Endothelial cell of umbilical vein (primary cell): ENCODE data around the gene BCAS3. TPM values are rescaled to one million over a fixed set of nuclear protein-coding genes. Genes with fewer than 3 reads are reported as not detected.

ENCODE experiments used
- BruUV-seq: library from RNA; stranded (reverse); fragments of 400-500 nt; replicated peaks from 2 replicates; lab custom pipeline; 2021; lab: Mats Ljungman, UMichigan
- CTCF ChIA-PET: fragments of 300-600, 350-600 bp; sonication (Branson Sonifier 250); formaldehyde crosslinking; loops from one replicate; lab custom pipeline; 2021; ENCODE audit warnings: antibody characterized with exemption, inconsistent platforms; lab: Charles Lee
- POLR2A ChIA-PET: fragments of 300-600, 350-600 bp; sonication (Branson Sonifier 250); formaldehyde crosslinking; loops from one replicate; lab custom pipeline; 2021; ENCODE audit warnings: antibody characterized with exemption, inconsistent platforms; lab: Charles Lee
- DNase-seq: peaks from one replicate; pipeline ENCODE4 v3.0.0-alpha.2; 2011; ENCODE audit warnings: low read depth, low spot score
- FAIRE-seq: peaks from 2 replicates; lab custom pipeline; 2011; peaks lifted over from hg19 to GRCh38; lab: Jason Lieb, UNC
- H2AFZ ChIP-seq: 2 replicates; pipeline ENCODE4 v1.6.0; 2012; ENCODE audit warnings: low read depth, low read length, control low read depth, inconsistent platforms
- H3K27ac ChIP-seq: 2 replicates; pipeline ENCODE4 v1.5.1; 2011; ENCODE audit warnings: low read depth, mild to moderate bottlenecking, control low read depth, low read length, moderate library complexity; ENCODE audit not compliant: insufficient read depth
- H3K27me3 ChIP-seq, 2 experiments: 2 replicates each; pipeline versions ENCODE4 v1.6.0 to v1.6.1; 2011; ENCODE audit warnings: low read length in 2 of 2, mixed read lengths in 1 of 2; ENCODE audit not compliant: control insufficient read depth in 2 of 2, insufficient read depth in 2 of 2
- H3K36me3 ChIP-seq, 2 experiments: 2 replicates in 1 of 2; 3 replicates in 1 of 2; pipeline ENCODE4 v1.5.1; 2011; ENCODE audit warnings: low read length in 2 of 2, mild to moderate bottlenecking in 1 of 2, moderate library complexity in 1 of 2; ENCODE audit not compliant: control insufficient read depth in 2 of 2, insufficient read depth in 2 of 2; ENCODE audit errors: extremely low read depth in 1 of 2
- H3K4me1 ChIP-seq: 3 replicates; pipeline ENCODE4 v1.5.1; 2011; ENCODE audit warnings: mild to moderate bottlenecking, low read length; ENCODE audit not compliant: control insufficient read depth, insufficient read depth; ENCODE audit errors: extremely low read depth
- H3K4me2 ChIP-seq: 2 replicates; pipeline ENCODE4 v1.6.1; 2011; ENCODE audit warnings: low read length, control low read depth, mixed read lengths; ENCODE audit not compliant: insufficient read depth
- H3K4me3 ChIP-seq, 3 experiments: fragments of 200-600 bp in 1 of 3; sonication (generic), shearing (Covaris generic) in 1 of 3; replicated peaks in 1 of 3; 2 replicates each; pipeline ENCODE4 v1.5.1; 2011 to 2016; ENCODE audit warnings: control low read depth in 3 of 3, low read length in 3 of 3, mild to moderate bottlenecking in 2 of 3, inconsistent platforms in 1 of 3, low read depth in 1 of 3, moderate library complexity in 1 of 3; ENCODE audit not compliant: insufficient read depth in 1 of 3
- H3K79me2 ChIP-seq: 2 replicates; pipeline ENCODE4 v1.6.0; 2012; ENCODE audit warnings: low read length, inconsistent platforms; ENCODE audit not compliant: control insufficient read depth, insufficient read depth
- H3K9ac ChIP-seq: replicated peaks from 2 replicates; pipeline ENCODE3; 2011; ENCODE audit warnings: low read length, control low read depth; ENCODE audit not compliant: insufficient read depth; ENCODE audit errors: extremely low read depth
- H3K9me1 ChIP-seq: replicated peaks from 3 replicates; pipeline ENCODE4 v1.6.0; 2011; ENCODE audit warnings: mild to moderate bottlenecking, low read length; ENCODE audit not compliant: control insufficient read depth, insufficient read depth; ENCODE audit errors: extremely low read depth
- H3K9me3 ChIP-seq: replicated peaks from 2 replicates; pipeline ENCODE4 v1.5.1; 2012; ENCODE audit warnings: low read length, inconsistent platforms; ENCODE audit not compliant: control insufficient read depth, insufficient read depth
- H4K20me1 ChIP-seq: replicated peaks from 2 replicates; pipeline ENCODE3; 2011; ENCODE audit warnings: mild to moderate bottlenecking, low read length; ENCODE audit not compliant: control insufficient read depth, insufficient read depth; ENCODE audit errors: extremely low read depth
- EZH2 ChIP-seq: IDR thresholded peaks from 2 replicates; pipeline ENCODE4 v1.6.1; 2012; ENCODE audit warnings: borderline replicate concordance, low read depth, mild to moderate bottlenecking, moderate library complexity, low read length, inconsistent platforms; ENCODE audit not compliant: severe bottlenecking
- FOS ChIP-seq: IDR thresholded peaks from 2 replicates; pipeline ENCODE4 v1.6.1; 2011; ENCODE audit warnings: mild to moderate bottlenecking, low read length, moderate library complexity, borderline replicate concordance; ENCODE audit not compliant: insufficient read depth
- GATA2 ChIP-seq: IDR thresholded peaks from 2 replicates; pipeline ENCODE4 v1.7.0; 2011; ENCODE audit warnings: low read depth, mild to moderate bottlenecking, moderate library complexity, mixed read lengths, low read length; ENCODE audit not compliant: insufficient read length, insufficient read depth
- JUN ChIP-seq: IDR thresholded peaks from 2 replicates; pipeline ENCODE4 v1.6.1; 2011; ENCODE audit warnings: borderline replicate concordance, low read depth; ENCODE audit not compliant: insufficient read length, insufficient read depth
- MYC ChIP-seq: IDR thresholded peaks from one replicate; pipeline ENCODE4 v1.6.1; 2011; ENCODE audit warnings: mild to moderate bottlenecking, low read depth, low read length
- POLR2A ChIP-seq: IDR thresholded peaks from 2 replicates; pipeline ENCODE4 v1.6.1; 2012; ENCODE audit warnings: low read depth, mild to moderate bottlenecking, control low read depth, low read length
- POLR2AphosphoS5 ChIP-seq: IDR thresholded peaks from 2 replicates; pipeline ENCODE4 v1.6.1; 2012; ENCODE audit warnings: low read depth, mild to moderate bottlenecking, control low read depth, low read length, moderate library complexity; ENCODE audit not compliant: insufficient read depth
- dilution Hi-C: fragments of 300-500 bp; cut with MboI; formaldehyde crosslinking; loops from one replicate; pipeline ENCODE4 v1.15.0; 2019; ENCODE audit warnings: low sequenced_read_pairs; ENCODE audit not compliant: extremely low pct_ligation_motif_present
- intact Hi-C: fragments of 100-400 bp; cut with micrococcal nuclease; formaldehyde crosslinking; loops from one replicate; pipeline ENCODE4 v1.10.0; 2022
- polyA plus RNA-seq, 4 experiments: library from polyadenylated mRNA; depleted of rRNA in 3 of 4; stranded (reverse) in 3 of 4; unstranded in 1 of 4; fragments of >200 nt; gene quantifications; 2 replicates each; pipeline versions ENCODE4 v1.2.1 to v1.2.3, GENCODE V29; 2011 to 2012; ENCODE audit warnings: missing spikeins in 1 of 4
- total RNA-seq: library from RNA; stranded (reverse); gene quantifications from 2 replicates; pipeline ENCODE4 v1.2.3, GENCODE V29; 2021
- TF ChIP-seq, protein P1 (sequence below): IDR thresholded peaks from 2 replicates; pipeline ENCODE4 v1.6.1; 2011; ENCODE audit not compliant: insufficient read depth, insufficient read length
- TF ChIP-seq, protein P2 (sequence below), 2 donors: IDR thresholded peaks; 1 replicate in 1 of 2; 2 replicates in 1 of 2; pipeline ENCODE4 v1.5.1; 2011; ENCODE audit warnings: low read length in 2 of 2, mild to moderate bottlenecking in 2 of 2, moderate library complexity in 2 of 2, control low read depth in 1 of 2, inconsistent platforms in 1 of 2, low read depth in 1 of 2; ENCODE audit not compliant: insufficient read depth in 1 of 2; ENCODE audit errors: extremely low read depth in 1 of 2

The BCAS3 gene
- total and polyA plus RNA-seq, 2 donors (not counting 3 experiments of a cell fraction or from before 2014, with no cell fraction given) = 8.2 to 16.0 TPM

DNA sequence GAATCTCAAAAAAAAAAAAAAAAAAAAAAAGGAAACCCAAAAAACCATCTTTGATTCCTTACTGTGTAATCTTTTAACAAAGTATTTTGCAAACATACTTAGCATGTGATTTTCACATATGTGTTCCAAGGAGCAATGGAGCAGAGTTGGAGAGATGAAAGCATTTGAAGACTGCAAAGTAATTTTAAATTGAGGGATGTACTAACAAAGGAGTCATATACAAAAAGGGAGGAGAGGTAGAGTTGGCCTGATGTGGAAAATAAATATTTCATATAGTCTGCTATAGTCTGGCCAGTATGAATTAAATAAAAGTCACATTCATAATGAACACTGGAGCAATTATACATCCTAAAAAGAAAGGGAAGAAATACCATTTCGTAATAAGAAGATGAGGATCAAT lies 456.2 kb downstream of the BCAS3 start:
- FAIRE-seq = no peak
- no peak overlapping the region for H3K4me3 ChIP-seq
- no peaks in the 10 kb centered on the region for H3K9me3 ChIP-seq
- H3K36me3 ChIP-seq = no peaks in the 10 kb centered on the region
- no peaks in the 10 kb centered on the region for H4K20me1 ChIP-seq
- TF ChIP-seq FOS (no peak), JUN (no peak), POLR2AphosphoS5 (no peak), EZH2 (no peak), GATA2 (no peak), MYC (no peak), POLR2A (no peak)
- TF ChIP-seq, protein P1, sequence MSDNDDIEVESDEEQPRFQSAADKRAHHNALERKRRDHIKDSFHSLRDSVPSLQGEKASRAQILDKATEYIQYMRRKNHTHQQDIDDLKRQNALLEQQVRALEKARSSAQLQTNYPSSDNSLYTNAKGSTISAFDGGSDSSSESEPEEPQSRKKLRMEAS = no peak
- TF ChIP-seq, protein P2, sequence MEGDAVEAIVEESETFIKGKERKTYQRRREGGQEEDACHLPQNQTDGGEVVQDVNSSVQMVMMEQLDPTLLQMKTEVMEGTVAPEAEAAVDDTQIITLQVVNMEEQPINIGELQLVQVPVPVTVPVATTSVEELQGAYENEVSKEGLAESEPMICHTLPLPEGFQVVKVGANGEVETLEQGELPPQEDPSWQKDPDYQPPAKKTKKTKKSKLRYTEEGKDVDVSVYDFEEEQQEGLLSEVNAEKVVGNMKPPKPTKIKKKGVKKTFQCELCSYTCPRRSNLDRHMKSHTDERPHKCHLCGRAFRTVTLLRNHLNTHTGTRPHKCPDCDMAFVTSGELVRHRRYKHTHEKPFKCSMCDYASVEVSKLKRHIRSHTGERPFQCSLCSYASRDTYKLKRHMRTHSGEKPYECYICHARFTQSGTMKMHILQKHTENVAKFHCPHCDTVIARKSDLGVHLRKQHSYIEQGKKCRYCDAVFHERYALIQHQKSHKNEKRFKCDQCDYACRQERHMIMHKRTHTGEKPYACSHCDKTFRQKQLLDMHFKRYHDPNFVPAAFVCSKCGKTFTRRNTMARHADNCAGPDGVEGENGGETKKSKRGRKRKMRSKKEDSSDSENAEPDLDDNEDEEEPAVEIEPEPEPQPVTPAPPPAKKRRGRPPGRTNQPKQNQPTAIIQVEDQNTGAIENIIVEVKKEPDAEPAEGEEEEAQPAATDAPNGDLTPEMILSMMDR (IDR thresholded peaks at IDR 0.05; ENCODE audit: extremely low read depth in 1 of 2, insufficient read depth in 1 of 2, low read depth in 1 of 2, low read length in 2 of 2) = no peak
- no peaks in the 10 kb centered on the region for H3K79me2 ChIP-seq
- H3K4me1 ChIP-seq = no peaks in the 10 kb centered on the region
- no peaks in the 10 kb centered on the region for H3K9me1 ChIP-seq
- CTCF ChIA-PET = no interaction called here
- H3K27ac ChIP-seq = no peak overlapping the region
- no TSS peak for BruUV-seq
- intact Hi-C loops = no loop called here
- no peak overlapping the region for H2AFZ ChIP-seq
- no peak overlapping the region for H3K4me2 ChIP-seq
- POLR2A ChIA-PET = no interaction called here
- dilution Hi-C loops = no loop called here
- H3K27me3 ChIP-seq = peaks cover 0 to 3% of the 10 kb centered on the region in 2 experiments
- DNase-seq = no peak
- no peak overlapping the region for H3K9ac ChIP-seq
